Neural cell (in vitro differentiated cells): ENCODE results near the gene GATAD2A. TPM values are rescaled to one million over a fixed set of nuclear protein-coding genes. Genes with fewer than 3 reads are reported as not detected.

ENCODE experiments used
- H2AFZ ChIP-seq: fragments of 200-600, 300-800 bp; sonication (generic), shearing (Covaris generic); 2 replicates; pipeline ENCODE4 v1.6.0; 2014; ENCODE audit warnings: low read depth, mild to moderate bottlenecking, antibody characterized with exemption, low read length, moderate library complexity
- H3F3A ChIP-seq: fragments of 200-600 bp; shearing (Covaris generic); 2 replicates; pipeline ENCODE4 v1.6.1; 2016; ENCODE audit warnings: mild to moderate bottlenecking, moderate library complexity, mixed read lengths, antibody characterized with exemption, low read length; ENCODE audit not compliant: insufficient read depth, poor library complexity, severe bottlenecking
- H3K27ac ChIP-seq: fragments of 200-600, 300-800 bp; sonication (generic), shearing (Covaris generic); 2 replicates; pipeline ENCODE4 v1.5.1; 2014; ENCODE audit warnings: mild to moderate bottlenecking, low read length, moderate library complexity
- H3K27me3 ChIP-seq: fragments of 300-800, 200-600 bp; sonication (generic), shearing (Covaris generic); 2 replicates; pipeline ENCODE4 v1.6.0; 2014; ENCODE audit warnings: mild to moderate bottlenecking, low read depth, low read length, moderate library complexity; ENCODE audit not compliant: insufficient read depth
- H3K36me3 ChIP-seq: fragments of 300-800, 200-600 bp; sonication (generic), shearing (Covaris generic); 2 replicates; pipeline ENCODE4 v1.5.1; 2014; ENCODE audit warnings: mild to moderate bottlenecking, antibody characterized with exemption, low read length, moderate library complexity; ENCODE audit not compliant: insufficient read depth
- H3K4me2 ChIP-seq: fragments of 300-800, 200-600 bp; sonication (generic), shearing (Covaris generic); 2 replicates; pipeline ENCODE4 v1.6.0; 2014; ENCODE audit warnings: mild to moderate bottlenecking, low read length
- H3K4me3 ChIP-seq: fragments of 300-800, 200-600 bp; sonication (generic), shearing (Covaris generic); 2 replicates; pipeline ENCODE4 v1.5.1; 2014; ENCODE audit warnings: mild to moderate bottlenecking, low read length, moderate library complexity
- H3K79me2 ChIP-seq: fragments of 200-600 bp; shearing (Covaris generic); replicated peaks from 2 replicates; pipeline ENCODE4 v1.6.0; 2014; ENCODE audit warnings: mild to moderate bottlenecking, low read length, moderate library complexity; ENCODE audit not compliant: insufficient read depth
- H3K9ac ChIP-seq: fragments of 300-800, 200-600 bp; sonication (generic), shearing (Covaris generic); 2 replicates; pipeline ENCODE4 v1.6.1; 2016; ENCODE audit warnings: mild to moderate bottlenecking, low read length, mixed read lengths
- H3K9me2 ChIP-seq: fragments of 200-600 bp; shearing (Covaris generic); 2 replicates; pipeline ENCODE4 v1.6.1; 2016; ENCODE audit warnings: mild to moderate bottlenecking, low read length, mixed read lengths; ENCODE audit not compliant: insufficient read depth
- H3K9me3 ChIP-seq: fragments of 200-600, 300-800 bp; sonication (generic), shearing (Covaris generic); 2 replicates; pipeline ENCODE4 v1.6.1; 2016; ENCODE audit warnings: mild to moderate bottlenecking, mixed run types, low read length, moderate library complexity, mixed read lengths
- H4K20me1 ChIP-seq: fragments of 200-600 bp; shearing (Covaris generic); 2 replicates; pipeline ENCODE4 v1.6.1; 2016; ENCODE audit warnings: mild to moderate bottlenecking, mixed run types; ENCODE audit not compliant: insufficient read depth
- EP300 ChIP-seq: fragments of 450-650 bp; conservative IDR thresholded peaks from 2 replicates; pipeline ENCODE4 v1.6.1; 2014; ENCODE audit warnings: antibody characterized with exemption, mild to moderate bottlenecking, moderate library complexity; ENCODE audit not compliant: poor library complexity, severe bottlenecking
- EZH2 ChIP-seq: fragments of 200-600, 300-800 bp; shearing (Covaris generic), sonication (generic); IDR thresholded peaks from 2 replicates; pipeline ENCODE4 v1.6.1; 2014; ENCODE audit warnings: antibody characterized with exemption, low read length, borderline replicate concordance, mild to moderate bottlenecking; ENCODE audit not compliant: insufficient read depth, poor library complexity, severe bottlenecking
- MXI1 ChIP-seq: fragments of 450-650 bp; conservative IDR thresholded peaks from 2 replicates; pipeline ENCODE4 v1.6.1; 2014; ENCODE audit warnings: antibody characterized with exemption, mild to moderate bottlenecking; ENCODE audit not compliant: poor library complexity, severe bottlenecking
- POLR2AphosphoS5 ChIP-seq: IDR thresholded peaks from 2 replicates; pipeline ENCODE4 v1.6.1; 2012
- RAD21 ChIP-seq: fragments of 450-650 bp; conservative IDR thresholded peaks from 2 replicates; pipeline ENCODE4 v1.6.1; 2014; ENCODE audit warnings: antibody characterized with exemption, mild to moderate bottlenecking, moderate library complexity
- SMC3 ChIP-seq: fragments of 450-650 bp; conservative IDR thresholded peaks from 2 replicates; pipeline ENCODE4 v1.6.1; 2014; ENCODE audit warnings: antibody characterized with exemption, mild to moderate bottlenecking, moderate library complexity; ENCODE audit not compliant: poor library complexity
- TAF1 ChIP-seq: IDR thresholded peaks from 2 replicates; pipeline ENCODE4 v1.6.1; 2012; ENCODE audit warnings: low read depth
- polyA plus RNA-seq: library from polyadenylated mRNA; depleted of rRNA; stranded (reverse); fragments of >200 nt; gene quantifications from 2 replicates; pipeline ENCODE4 v1.2.3, GENCODE V29; 2014
- TF ChIP-seq, protein P1 (sequence below): fragments of 450-650 bp; IDR thresholded peaks from 2 replicates; pipeline ENCODE4 v1.5.1; 2014; ENCODE audit warnings: antibody characterized with exemption, mild to moderate bottlenecking, moderate library complexity; ENCODE audit not compliant: poor library complexity, severe bottlenecking
- TF ChIP-seq, protein P2 (sequence below): IDR thresholded peaks from 2 replicates; pipeline ENCODE4 v1.6.1; 2012; ENCODE audit warnings: borderline replicate concordance

The GATAD2A gene
- polyA plus RNA-seq, 1 donor from 2014 or later, result 13.9 TPM

- no peak overlapping the region for H3K4me2 ChIP-seq
- no peaks in the 10 kb centered on the region for H3K9me2 ChIP-seq
- no peaks in the 10 kb centered on the region for H3K9me3 ChIP-seq
- H3K4me3 ChIP-seq, result no peak overlapping the region
- H3K27me3 ChIP-seq, result no peaks in the 10 kb centered on the region
- H3K9ac ChIP-seq, result no peak overlapping the region
- no peak overlapping the region for H2AFZ ChIP-seq
- TF ChIP-seq MXI1 (no peak), RAD21 (no peak), TAF1 (no peak), EP300 (no peak), EZH2 (no peak), POLR2AphosphoS5 (no peak), SMC3 (no peak)
- TF ChIP-seq, protein P1, sequence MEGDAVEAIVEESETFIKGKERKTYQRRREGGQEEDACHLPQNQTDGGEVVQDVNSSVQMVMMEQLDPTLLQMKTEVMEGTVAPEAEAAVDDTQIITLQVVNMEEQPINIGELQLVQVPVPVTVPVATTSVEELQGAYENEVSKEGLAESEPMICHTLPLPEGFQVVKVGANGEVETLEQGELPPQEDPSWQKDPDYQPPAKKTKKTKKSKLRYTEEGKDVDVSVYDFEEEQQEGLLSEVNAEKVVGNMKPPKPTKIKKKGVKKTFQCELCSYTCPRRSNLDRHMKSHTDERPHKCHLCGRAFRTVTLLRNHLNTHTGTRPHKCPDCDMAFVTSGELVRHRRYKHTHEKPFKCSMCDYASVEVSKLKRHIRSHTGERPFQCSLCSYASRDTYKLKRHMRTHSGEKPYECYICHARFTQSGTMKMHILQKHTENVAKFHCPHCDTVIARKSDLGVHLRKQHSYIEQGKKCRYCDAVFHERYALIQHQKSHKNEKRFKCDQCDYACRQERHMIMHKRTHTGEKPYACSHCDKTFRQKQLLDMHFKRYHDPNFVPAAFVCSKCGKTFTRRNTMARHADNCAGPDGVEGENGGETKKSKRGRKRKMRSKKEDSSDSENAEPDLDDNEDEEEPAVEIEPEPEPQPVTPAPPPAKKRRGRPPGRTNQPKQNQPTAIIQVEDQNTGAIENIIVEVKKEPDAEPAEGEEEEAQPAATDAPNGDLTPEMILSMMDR, result no peak
- TF ChIP-seq, protein P2, sequence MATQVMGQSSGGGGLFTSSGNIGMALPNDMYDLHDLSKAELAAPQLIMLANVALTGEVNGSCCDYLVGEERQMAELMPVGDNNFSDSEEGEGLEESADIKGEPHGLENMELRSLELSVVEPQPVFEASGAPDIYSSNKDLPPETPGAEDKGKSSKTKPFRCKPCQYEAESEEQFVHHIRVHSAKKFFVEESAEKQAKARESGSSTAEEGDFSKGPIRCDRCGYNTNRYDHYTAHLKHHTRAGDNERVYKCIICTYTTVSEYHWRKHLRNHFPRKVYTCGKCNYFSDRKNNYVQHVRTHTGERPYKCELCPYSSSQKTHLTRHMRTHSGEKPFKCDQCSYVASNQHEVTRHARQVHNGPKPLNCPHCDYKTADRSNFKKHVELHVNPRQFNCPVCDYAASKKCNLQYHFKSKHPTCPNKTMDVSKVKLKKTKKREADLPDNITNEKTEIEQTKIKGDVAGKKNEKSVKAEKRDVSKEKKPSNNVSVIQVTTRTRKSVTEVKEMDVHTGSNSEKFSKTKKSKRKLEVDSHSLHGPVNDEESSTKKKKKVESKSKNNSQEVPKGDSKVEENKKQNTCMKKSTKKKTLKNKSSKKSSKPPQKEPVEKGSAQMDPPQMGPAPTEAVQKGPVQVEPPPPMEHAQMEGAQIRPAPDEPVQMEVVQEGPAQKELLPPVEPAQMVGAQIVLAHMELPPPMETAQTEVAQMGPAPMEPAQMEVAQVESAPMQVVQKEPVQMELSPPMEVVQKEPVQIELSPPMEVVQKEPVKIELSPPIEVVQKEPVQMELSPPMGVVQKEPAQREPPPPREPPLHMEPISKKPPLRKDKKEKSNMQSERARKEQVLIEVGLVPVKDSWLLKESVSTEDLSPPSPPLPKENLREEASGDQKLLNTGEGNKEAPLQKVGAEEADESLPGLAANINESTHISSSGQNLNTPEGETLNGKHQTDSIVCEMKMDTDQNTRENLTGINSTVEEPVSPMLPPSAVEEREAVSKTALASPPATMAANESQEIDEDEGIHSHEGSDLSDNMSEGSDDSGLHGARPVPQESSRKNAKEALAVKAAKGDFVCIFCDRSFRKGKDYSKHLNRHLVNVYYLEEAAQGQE, result no peak
- no peak overlapping the region for H3K27ac ChIP-seq
- no peaks in the 10 kb centered on the region for H3F3A ChIP-seq
- H4K20me1 ChIP-seq, result no peaks in the 10 kb centered on the region
- H3K36me3 ChIP-seq, result no peaks in the 10 kb centered on the region
- H3K79me2 ChIP-seq, result peaks cover 14% of the 10 kb centered on the region
Measured at GRCh38 chr19:19434483-19435045, 29.1 kb downstream of the GATAD2A start.

- no peaks in the 10 kb centered on the region for H3K9me2 ChIP-seq
- H3K4me3 ChIP-seq, result no peak overlapping the region
- peaks cover 8% of the 10 kb centered on the region for H3K79me2 ChIP-seq
- H3K36me3 ChIP-seq, result no peaks in the 10 kb centered on the region
- no peaks in the 10 kb centered on the region for H3F3A ChIP-seq
- TF ChIP-seq EZH2, result no peak
- no peak overlapping the region for H3K4me2 ChIP-seq
- H3K27ac ChIP-seq, result no peak overlapping the region
- no peak overlapping the region for H3K9ac ChIP-seq
- no peaks in the 10 kb centered on the region for H3K27me3 ChIP-seq
- no peaks in the 10 kb centered on the region for H3K9me3 ChIP-seq
- H2AFZ ChIP-seq, result no peak overlapping the region
- no peaks in the 10 kb centered on the region for H4K20me1 ChIP-seq
Measured at GRCh38 chr19:19436137-19436691, 30.7 kb downstream of the GATAD2A start.
